MM.1S (cell line): ENCODE data around the gene CCBE1.

Experiments used
- DNase-seq: peaks from one replicate; pipeline ENCODE4 v3.0.0-alpha.2; 2015
- H2AFZ ChIP-seq: fragments of 300-600 bp; sonication (generic); 2 replicates; pipeline ENCODE4 v1.6.0; 2016; ENCODE audit warnings: antibody characterized with exemption, low read length
- H3F3A ChIP-seq: fragments of 300-600 bp; sonication (generic); 2 replicates; pipeline ENCODE4 v1.6.1; 2016; ENCODE audit warnings: mild to moderate bottlenecking, antibody characterized with exemption, low read length, moderate library complexity, mixed read lengths; ENCODE audit not compliant: insufficient read depth
- H3K27ac ChIP-seq: fragments of 300-600 bp; sonication (generic); 2 replicates; pipeline ENCODE4 v1.5.1; 2016; ENCODE audit warnings: mild to moderate bottlenecking, low read length
- H3K27me3 ChIP-seq: fragments of 300-600 bp; sonication (generic); replicated peaks from 2 replicates; pipeline ENCODE4 v1.6.0; 2016; ENCODE audit warnings: low read length; ENCODE audit not compliant: insufficient read depth
- H3K36me3 ChIP-seq: fragments of 300-600 bp; sonication (generic); replicated peaks from 2 replicates; pipeline ENCODE4 v1.6.1; 2016; ENCODE audit warnings: mild to moderate bottlenecking, low read length, mixed read lengths; ENCODE audit not compliant: insufficient read depth
- H3K4me1 ChIP-seq: fragments of 300-600 bp; sonication (generic); 2 replicates; pipeline ENCODE4 v1.6.1; 2016; ENCODE audit warnings: low read length, mixed read lengths
- H3K4me2 ChIP-seq: fragments of 300-600 bp; sonication (generic); 2 replicates; pipeline ENCODE4 v1.6.0; 2016; ENCODE audit warnings: low read depth, low read length
- H3K4me3 ChIP-seq: fragments of 300-600 bp; sonication (generic); 2 replicates; pipeline ENCODE4 v1.5.1; 2016; ENCODE audit warnings: low read length, mixed read lengths
- H3K79me2 ChIP-seq: fragments of 300-600 bp; sonication (generic); 2 replicates; pipeline ENCODE4 v1.6.1; 2016; ENCODE audit warnings: mixed run types, low read length, mixed read lengths
- H3K9ac ChIP-seq: fragments of 300-600 bp; sonication (generic); 2 replicates; pipeline ENCODE4 v1.6.1; 2016; ENCODE audit warnings: low read length, mixed read lengths
- H3K9me2 ChIP-seq: fragments of 300-600 bp; sonication (generic); replicated peaks from 2 replicates; pipeline ENCODE4 v1.6.1; 2016; ENCODE audit warnings: mild to moderate bottlenecking, low read length, mixed read lengths; ENCODE audit not compliant: insufficient read depth
- H3K9me3 ChIP-seq: fragments of 300-600 bp; sonication (generic); replicated peaks from 2 replicates; pipeline ENCODE4 v1.6.1; 2016; ENCODE audit warnings: mild to moderate bottlenecking, low read length, mixed read lengths; ENCODE audit not compliant: insufficient read depth
- H4K20me1 ChIP-seq: fragments of 300-600 bp; sonication (generic); 2 replicates; pipeline ENCODE4 v1.6.1; 2016; ENCODE audit warnings: mild to moderate bottlenecking, low read length, moderate library complexity, mixed read lengths; ENCODE audit not compliant: insufficient read depth
- EZH2 ChIP-seq: fragments of 300-600 bp; sonication (generic); optimal IDR thresholded peaks from 2 replicates; pipeline ENCODE3; 2017; ENCODE audit warnings: low read depth, mild to moderate bottlenecking, antibody characterized with exemption, low read length, mixed read lengths
- EZH2phosphoT487 ChIP-seq: fragments of 300-600 bp; sonication (generic); IDR thresholded peaks from 2 replicates; pipeline ENCODE4 v1.6.1; 2018; ENCODE audit warnings: antibody characterized with exemption, low read length
- TF ChIP-seq, protein P1 (sequence below): fragments of 300-600 bp; sonication (generic); IDR thresholded peaks from 2 replicates; pipeline ENCODE4 v1.5.1; 2016; ENCODE audit warnings: antibody characterized with exemption, low read length, mixed read lengths

Gene CCBE1

DNA sequence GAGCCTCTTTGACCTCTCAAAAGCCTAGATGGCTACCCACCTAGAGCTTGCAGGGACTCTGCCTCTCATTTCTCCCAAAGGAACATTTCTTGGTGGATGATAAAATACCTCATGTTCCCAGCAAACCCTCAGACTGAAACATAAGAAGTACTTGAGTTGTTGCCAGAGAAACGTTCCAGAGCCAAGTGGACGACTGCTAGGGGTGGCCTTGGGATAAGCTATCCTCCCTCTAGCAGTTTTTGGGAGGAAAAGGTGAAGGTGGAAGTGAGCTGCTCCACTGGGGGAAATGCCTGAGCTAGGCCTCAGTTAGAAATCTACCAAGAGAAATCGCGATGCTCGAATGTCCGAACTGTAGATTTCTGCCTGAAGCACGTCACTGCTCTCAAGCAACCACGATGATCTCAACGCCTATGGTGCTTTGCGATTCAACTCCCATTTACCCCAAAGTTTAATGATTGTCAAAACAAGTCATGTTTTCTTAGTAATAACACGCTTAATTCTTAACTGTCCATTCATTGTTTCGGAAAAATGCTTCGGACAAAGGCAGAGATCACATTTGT is 91.5 kb downstream of the CCBE1 start:
- TF ChIP-seq, protein P1, sequence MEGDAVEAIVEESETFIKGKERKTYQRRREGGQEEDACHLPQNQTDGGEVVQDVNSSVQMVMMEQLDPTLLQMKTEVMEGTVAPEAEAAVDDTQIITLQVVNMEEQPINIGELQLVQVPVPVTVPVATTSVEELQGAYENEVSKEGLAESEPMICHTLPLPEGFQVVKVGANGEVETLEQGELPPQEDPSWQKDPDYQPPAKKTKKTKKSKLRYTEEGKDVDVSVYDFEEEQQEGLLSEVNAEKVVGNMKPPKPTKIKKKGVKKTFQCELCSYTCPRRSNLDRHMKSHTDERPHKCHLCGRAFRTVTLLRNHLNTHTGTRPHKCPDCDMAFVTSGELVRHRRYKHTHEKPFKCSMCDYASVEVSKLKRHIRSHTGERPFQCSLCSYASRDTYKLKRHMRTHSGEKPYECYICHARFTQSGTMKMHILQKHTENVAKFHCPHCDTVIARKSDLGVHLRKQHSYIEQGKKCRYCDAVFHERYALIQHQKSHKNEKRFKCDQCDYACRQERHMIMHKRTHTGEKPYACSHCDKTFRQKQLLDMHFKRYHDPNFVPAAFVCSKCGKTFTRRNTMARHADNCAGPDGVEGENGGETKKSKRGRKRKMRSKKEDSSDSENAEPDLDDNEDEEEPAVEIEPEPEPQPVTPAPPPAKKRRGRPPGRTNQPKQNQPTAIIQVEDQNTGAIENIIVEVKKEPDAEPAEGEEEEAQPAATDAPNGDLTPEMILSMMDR: no peak
- TF ChIP-seq EZH2phosphoT487: no peak
- no peak for TF ChIP-seq EZH2
- Histone ChIP-seq H3F3A (no peaks in the 10 kb centered on the region), H3K9ac (no peak overlapping the region), H3K4me2 (no peak overlapping the region), H3K27me3 (no peaks in the 10 kb centered on the region), H3K4me1 (no peaks in the 10 kb centered on the region), H3K4me3 (no peak overlapping the region), H3K9me3 (no peaks in the 10 kb centered on the region), H3K36me3 (no peaks in the 10 kb centered on the region), H4K20me1 (no peaks in the 10 kb centered on the region), H3K9me2 (no peaks in the 10 kb centered on the region), H3K27ac (no peak overlapping the region), H2AFZ (no peak overlapping the region), H3K79me2 (no peaks in the 10 kb centered on the region)
- no peak for DNase-seq

DNA sequence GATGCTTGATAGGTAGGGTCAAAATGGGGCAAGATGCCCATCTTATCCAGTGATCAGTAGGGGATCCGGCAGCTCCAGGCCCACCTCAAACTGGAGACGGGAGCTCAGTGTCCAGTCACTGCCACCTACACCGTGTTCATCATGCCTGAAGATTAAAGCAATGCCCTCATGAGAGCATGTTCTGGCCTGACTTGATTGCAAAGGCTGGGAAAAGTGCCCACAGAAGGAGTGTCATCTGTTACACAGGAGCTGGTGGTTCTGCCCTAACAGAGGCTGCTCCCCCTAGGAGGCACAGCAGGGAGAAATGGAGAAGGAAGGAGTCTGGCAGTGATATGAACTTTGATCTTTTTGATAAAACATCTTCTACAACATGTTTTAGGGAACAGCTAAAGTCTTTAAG is 92.3 kb downstream of the CCBE1 start:
- no peak for DNase-seq
- H3K36me3 ChIP-seq: no peaks in the 10 kb centered on the region

DNA sequence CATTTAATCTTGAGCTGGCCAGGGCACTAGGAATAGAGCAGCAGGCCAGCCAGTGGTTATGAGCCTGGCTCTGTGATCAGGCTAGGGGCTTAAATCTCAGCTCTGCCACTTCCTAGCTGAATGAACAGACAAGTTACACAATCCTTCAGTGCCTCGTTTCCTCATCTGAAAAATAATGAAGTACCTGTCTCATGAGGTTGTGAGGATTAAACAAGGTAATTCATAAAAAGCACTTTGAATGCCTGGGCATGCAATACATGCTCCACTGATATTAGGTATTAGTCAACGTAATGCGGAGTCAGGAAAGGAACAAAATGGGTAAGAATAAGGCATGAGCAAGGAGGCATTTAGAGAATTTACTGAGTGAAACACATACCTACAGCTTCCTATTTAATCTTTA is 100.2 kb downstream of the CCBE1 start:
- Histone ChIP-seq H3K9me2 (no peaks in the 10 kb centered on the region), H3K27me3 (no peaks in the 10 kb centered on the region), H3K4me2 (no peak overlapping the region), H3K4me1 (no peaks in the 10 kb centered on the region), H3F3A (no peaks in the 10 kb centered on the region), H3K4me3 (no peak overlapping the region), H3K9me3 (no peaks in the 10 kb centered on the region), H3K79me2 (no peaks in the 10 kb centered on the region), H3K27ac (no peak overlapping the region), H2AFZ (no peak overlapping the region), H3K9ac (no peak overlapping the region), H4K20me1 (no peaks in the 10 kb centered on the region), H3K36me3 (no peaks in the 10 kb centered on the region)
- no peak for TF ChIP-seq EZH2
- TF ChIP-seq EZH2phosphoT487: no peak
- TF ChIP-seq, protein P1: no peak
- DNase-seq: no peak

More for the DNA sequence above, 92.3 kb downstream of the CCBE1 start:
- H3K79me2 ChIP-seq: no peaks in the 10 kb centered on the region
- no peaks in the 10 kb centered on the region for H3K9me3 ChIP-seq
- no peaks in the 10 kb centered on the region for H3K9me2 ChIP-seq
- no peak overlapping the region for H3K9ac ChIP-seq
- no peak overlapping the region for H2AFZ ChIP-seq
- TF ChIP-seq EZH2phosphoT487 (no peak), EZH2 (no peak)
- TF ChIP-seq, protein P1: no peak
- no peak overlapping the region for H3K4me3 ChIP-seq
- no peaks in the 10 kb centered on the region for H3F3A ChIP-seq
- H3K4me2 ChIP-seq: no peak overlapping the region
- H4K20me1 ChIP-seq: no peaks in the 10 kb centered on the region
- H3K4me1 ChIP-seq: no peaks in the 10 kb centered on the region
- no peaks in the 10 kb centered on the region for H3K27me3 ChIP-seq
- H3K27ac ChIP-seq: no peak overlapping the region
